ENCODE data around the gene GNAZ.

GNAZ gene

DNA sequence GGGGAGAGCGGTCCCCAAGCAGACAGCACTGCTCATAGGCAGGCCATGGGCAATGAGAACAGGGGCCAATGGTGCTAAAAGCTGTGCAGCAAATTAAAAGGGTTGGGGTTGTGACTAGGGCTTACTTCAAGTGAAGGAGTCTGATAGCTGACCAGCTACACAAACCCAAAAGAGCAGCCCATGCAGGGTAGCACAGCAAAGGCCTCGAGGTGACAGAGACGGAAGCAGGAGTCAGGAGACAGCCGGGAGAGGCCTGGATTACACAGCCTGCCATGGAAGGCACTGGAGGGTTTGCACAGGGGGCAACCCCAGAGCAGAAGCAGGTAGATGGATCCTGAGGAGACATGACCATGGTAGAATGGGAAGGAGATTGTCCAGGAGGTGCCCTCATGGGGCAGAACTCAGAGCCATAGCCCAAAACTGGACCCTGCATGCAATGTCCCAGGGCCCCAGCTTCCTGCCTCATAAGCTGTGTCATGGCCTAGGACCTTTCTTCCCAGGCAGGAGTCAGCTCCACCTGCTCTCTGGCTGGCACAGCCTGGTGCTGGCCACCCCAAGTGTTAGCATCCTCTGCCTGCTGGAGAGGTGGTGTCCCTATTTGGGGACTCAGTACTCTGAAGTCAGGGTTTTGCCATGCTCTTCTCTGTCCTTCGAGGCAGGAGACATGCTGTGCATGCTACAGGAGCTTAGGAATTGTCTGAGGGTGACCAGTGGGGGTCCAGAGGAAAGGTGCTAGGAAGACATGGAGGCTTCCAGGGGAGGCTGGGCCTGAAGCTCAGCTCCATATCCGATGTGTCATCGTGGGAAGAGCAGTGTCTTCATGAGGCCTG lies 38.1 kb downstream of the GNAZ start:
- DNase-seq, result no peak

GRCh38 chr22:23109079-23109347 lies 38.7 kb downstream of the GNAZ start:
- DNase-seq, result no peak

GRCh38 chr22:23109441-23109978 lies 39.2 kb downstream of the GNAZ start:
- no peak for DNase-seq

- peak in 1 of 4 experiments; percentile 8 for DNase-seq
Measured at GRCh38 chr22:23110190-23110921, 40.0 kb downstream of the GNAZ start.

- DNase-seq, result no peak
Measured at GRCh38 chr22:23110922-23111527, 40.7 kb downstream of the GNAZ start.

GRCh38 chr22:23112472-23113012 lies 42.2 kb downstream of the GNAZ start:
- no peak for DNase-seq

DNA sequence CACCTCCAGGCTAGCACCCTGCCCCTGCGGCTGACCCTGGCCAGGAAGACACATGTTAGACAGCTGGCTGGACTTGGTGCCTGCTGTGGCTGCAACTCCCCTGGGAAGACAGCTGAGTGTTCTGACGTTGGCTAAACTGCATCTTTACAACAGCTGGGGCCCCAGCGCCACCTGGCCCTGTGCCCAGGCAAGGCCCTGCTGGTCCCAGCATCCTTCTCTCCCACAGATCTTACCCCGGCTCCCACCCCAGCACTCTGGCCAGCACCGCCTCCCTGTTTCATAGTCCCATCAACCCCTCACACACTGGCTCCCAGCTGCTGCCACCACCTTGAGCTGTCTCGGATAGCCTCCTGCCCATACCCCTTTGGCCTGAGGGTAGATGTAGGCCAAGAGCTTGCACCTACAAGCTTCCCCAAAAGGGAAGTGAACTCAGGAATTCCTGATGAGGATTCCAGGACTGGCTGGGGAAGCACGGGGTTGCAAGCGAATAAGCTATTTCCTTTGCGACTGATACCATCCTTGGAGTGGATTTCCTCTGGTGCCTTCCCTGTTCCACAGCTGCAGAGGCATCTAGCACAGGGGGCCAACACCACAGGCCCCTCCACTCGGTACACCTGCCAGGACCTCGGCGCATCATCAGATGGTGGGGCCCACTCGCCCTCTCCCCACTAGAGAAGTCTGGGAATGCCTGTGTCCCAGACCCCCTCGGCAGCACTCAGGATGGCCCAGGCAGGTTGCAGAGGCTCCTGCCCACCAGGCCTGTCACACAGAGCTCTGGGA lies 42.9 kb downstream of the GNAZ start:
- no peak for DNase-seq

DNA sequence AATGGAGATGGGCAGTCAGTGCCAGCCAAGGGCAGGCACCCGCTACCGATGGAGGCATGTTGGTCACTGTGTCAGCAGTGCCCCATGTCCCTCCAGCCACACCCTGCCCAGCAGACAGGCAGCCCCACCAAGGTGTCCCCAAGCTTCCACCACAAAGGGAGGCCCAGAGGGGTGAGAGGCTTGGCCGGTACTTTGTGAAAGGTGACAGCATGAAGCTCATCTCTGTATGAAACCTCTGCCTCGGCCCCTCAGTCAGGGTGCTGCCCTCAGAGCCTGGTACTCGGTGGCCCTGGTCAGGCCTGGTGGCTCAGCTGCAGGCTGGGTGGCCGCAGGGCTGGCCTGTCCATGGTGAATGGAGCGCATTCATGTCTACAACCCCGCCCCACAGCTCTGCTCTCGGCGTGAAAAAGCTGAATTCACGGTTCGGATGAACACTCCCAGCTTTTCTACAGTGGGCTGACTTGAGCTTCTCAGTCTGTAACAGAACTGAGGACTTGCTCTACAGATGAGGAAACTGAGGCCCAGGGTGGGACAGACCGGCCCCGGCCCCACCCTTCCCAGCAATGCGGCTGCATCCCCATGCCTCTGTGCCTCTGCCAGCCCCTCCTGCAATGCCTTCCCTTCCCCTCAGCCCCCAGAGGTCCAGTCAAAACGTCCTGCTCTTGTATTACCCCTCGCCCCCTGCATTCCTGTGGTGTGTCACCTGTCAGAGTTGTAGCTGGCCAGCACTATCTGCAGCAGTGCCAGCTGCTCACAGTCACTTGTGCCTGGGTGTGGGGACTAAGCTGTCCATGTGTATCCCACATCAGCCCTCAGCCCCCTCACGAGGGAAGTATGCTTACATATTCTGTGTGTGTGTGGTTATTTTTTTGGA lies 43.8 kb downstream of the GNAZ start:
- DNase-seq, result no peak

DNA sequence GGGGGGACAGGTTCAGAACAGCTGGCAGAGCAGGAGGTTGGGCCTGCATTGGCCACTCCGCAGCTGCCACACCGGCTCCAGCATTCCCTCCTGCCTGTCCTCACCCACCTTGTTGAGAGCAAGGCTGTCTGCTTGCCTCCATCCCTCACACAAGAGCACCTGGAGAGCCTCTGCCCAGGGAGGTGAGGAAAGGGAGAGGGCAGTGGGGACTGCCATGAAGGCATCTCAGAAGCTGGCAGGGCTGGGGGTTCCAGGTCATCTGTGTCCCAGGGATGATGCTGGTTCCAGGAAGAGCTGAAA lies 44.4 kb downstream of the GNAZ start:
- DNase-seq, result no peak

DNA sequence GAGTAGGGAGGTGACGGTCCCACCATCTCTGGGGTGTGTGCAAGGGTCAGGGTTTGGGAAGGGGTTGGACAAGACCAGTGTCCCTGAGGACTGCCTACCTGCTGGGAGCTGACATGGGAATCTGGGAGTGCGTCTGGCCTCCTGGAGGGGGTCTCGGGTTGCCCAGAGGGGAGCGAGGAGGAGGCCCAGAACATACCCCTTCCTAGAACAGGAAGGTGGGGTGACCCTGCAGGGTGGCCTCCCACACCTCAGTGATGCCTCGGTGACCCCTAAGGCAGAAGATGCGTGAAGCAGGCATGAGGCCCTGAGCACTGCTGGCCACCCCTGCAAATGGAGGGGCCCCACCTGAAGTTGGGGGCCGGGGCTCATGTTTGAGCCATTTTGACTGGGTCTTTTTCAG lies 45.0 kb downstream of the GNAZ start:
- DNase-seq, result no peak

DNA sequence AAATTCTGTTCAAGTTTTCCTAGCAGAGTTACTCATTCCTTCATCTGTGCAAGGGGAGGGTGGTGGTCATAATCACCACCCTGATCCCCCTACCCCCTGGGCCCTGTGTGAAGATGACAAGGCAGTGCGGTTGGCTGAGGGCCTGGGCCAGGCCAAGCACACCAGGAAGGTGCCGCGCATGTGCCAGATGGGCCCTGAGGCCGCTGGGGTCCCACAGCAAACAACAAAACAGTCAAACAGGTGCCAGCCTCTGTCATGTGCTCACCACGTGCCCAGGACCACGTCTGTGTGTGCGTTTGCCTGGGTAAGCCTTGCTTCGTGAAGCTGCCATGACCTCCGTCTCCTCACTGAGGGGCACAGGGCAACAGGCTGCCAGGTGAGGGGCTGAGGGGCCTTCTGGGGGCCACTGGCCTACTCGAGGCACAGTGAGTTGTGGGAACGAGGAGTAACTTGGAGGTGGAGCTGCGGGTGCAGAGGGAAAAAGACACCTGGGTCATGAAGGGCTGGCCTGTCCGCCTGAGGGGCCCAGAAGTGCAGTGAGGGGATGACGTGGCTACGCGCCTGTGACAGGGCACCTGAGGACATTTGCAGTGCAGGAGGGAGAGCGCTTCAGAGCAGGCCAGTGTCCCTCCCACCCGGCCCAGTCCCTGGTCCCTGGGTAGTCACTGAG lies 45.6 kb downstream of the GNAZ start:
- no peak for DNase-seq

- DNase-seq, result no peak
Measured at GRCh38 chr22:23116506-23117263, 46.4 kb downstream of the GNAZ start.

DNA sequence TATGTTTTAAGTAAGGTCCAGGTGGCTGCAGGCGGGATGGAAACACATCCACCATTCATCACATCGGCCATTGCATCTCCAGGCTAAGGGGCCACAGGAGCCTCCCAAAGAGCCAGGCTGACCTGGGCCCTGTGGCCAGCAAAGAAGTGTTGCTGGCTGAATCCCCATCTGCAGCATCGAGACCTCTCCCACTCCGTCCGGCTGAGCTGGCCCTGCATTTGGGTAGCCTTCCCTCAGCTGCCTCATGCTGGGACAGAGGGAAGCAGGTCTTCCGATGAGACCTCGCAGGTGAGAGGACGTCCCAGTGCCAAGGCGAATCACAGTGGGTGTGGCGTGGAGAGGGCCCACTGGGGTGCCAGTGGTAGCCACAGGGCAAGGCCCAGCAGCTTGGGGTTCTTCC lies 47.0 kb downstream of the GNAZ start:
- no peak for DNase-seq

GRCh38 chr22:23117891-23118646 lies 47.8 kb downstream of the GNAZ start:
- no peak for DNase-seq

- DNase-seq, result no peak
Measured at GRCh38 chr22:23118647-23119493, 48.6 kb downstream of the GNAZ start.

DNA sequence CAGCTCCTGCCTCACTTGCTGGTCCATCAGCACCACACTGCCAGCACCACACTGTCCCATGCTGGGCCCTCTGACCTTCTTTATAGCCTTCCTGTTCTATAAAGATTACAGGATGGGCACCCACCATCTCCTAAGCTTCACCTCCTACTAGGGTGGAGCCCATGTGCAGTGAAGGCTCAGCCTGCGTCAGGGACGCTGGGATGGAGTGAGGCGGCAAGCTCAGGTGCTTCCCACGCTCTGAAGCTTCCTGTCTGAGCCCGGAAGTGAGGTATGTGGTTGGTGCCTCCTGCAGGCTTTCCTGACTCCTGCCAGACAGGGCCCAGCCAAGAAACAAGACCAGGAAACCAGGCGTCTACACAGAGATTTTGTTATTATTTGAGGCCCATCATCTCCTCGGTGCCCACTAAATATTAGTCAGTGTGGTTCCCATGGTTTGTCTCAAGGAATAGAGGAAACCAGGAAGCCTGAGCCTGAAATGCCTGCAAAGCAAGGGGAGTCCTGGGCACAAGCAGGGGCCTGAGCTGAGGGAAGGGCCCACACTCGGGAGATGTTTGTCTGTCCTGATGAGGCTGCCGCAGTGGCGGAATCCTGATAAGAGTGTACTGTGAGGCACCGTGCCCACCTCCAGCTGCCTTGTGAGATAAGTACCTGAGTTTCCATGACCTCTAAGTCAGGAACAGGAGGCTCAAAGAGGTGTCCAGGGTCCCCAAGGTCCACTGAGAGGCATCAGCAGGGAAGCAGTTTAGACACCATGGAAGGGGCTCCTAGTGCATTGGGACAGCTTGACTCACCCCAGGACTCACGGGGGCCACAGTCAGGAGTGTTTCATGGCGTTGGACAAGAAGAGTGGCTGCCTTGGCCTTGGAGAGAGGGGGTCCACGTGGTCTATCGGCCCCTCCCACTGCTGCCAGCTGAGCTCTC lies 49.4 kb downstream of the GNAZ start:
- no peak for DNase-seq

GRCh38 chr22:23120415-23120899 lies 50.1 kb downstream of the GNAZ start:
- DNase-seq, result no peak

Measured in suppressor macrophage (primary cell).